Fibroblast of peridontal ligament (primary cell): ENCODE results near the gene PTPRO.

ENCODE experiments used
- DNase-seq: peaks from one replicate; pipeline ENCODE4 v3.0.0-alpha.2; 2010; ENCODE audit errors: extremely low read depth

PTPRO gene

GRCh38 chr12:15446807-15447206 is 124.5 kb downstream of the PTPRO start:
- no peak for DNase-seq

- no peak for DNase-seq
Observed at GRCh38 chr12:15453613-15454012, 131.3 kb downstream of the PTPRO start.

GRCh38 chr12:15458008-15458407 is 135.7 kb downstream of the PTPRO start:
- DNase-seq, result no peak

DNA sequence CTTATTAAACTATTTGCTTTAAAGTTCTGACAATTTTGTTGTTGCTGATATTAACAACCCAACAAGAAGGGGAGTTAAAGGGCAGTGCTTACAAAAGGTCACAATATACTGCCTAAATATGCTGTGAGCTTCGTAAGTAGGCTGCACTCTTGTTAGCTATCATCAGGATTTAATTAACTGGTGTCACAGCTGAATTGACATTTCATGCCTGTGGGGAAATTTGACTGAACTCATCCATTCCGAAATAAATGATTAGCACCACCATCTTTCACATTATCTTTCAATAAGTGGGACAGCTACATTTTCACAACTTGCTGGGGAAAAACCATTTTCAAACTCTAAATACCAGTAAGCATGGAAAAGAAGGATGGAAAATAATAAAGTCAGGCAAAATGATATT is 146.6 kb downstream of the PTPRO start:
- DNase-seq, result no peak

GRCh38 chr12:15469356-15469755 is 147.0 kb downstream of the PTPRO start:
- no peak for DNase-seq

GRCh38 chr12:15472036-15472435 is 149.7 kb downstream of the PTPRO start:
- DNase-seq, result no peak

- no peak for DNase-seq
Observed at GRCh38 chr12:15474766-15475165, 152.5 kb downstream of the PTPRO start.

- DNase-seq, result no peak
Observed at GRCh38 chr12:15477761-15478160, 155.5 kb downstream of the PTPRO start.

DNA sequence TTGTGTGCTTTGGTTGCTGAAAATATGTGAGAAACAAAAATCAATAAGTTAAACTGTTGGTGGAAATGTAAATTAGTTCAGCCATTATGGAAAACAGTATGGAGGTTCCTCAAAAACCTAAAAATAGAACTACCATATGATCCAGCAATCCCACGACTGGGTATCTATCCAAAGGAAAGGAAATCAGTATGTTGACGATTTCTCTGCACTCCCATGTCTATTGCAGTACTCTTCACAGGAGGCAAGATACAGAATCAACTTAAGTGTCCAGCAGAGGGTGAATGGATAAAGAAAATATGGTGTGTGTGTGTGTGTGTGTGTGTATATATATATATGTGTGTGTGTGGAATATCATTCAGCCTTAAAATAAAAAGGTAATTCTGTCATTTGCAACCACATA is 159.5 kb downstream of the PTPRO start:
- no peak for DNase-seq

GRCh38 chr12:15485466-15485865 is 163.2 kb downstream of the PTPRO start:
- DNase-seq, result no peak

- DNase-seq, result no peak
Observed at GRCh38 chr12:15486859-15487258, 164.6 kb downstream of the PTPRO start.

- no peak for DNase-seq
Observed at GRCh38 chr12:15488481-15488880, 166.2 kb downstream of the PTPRO start.

GRCh38 chr12:15494329-15495046 is 172.2 kb downstream of the PTPRO start:
- no peak for DNase-seq

GRCh38 chr12:15495746-15496145 is 173.4 kb downstream of the PTPRO start:
- no peak for DNase-seq

- no peak for DNase-seq
Observed at GRCh38 chr12:15496738-15497137, 174.4 kb downstream of the PTPRO start.

DNA sequence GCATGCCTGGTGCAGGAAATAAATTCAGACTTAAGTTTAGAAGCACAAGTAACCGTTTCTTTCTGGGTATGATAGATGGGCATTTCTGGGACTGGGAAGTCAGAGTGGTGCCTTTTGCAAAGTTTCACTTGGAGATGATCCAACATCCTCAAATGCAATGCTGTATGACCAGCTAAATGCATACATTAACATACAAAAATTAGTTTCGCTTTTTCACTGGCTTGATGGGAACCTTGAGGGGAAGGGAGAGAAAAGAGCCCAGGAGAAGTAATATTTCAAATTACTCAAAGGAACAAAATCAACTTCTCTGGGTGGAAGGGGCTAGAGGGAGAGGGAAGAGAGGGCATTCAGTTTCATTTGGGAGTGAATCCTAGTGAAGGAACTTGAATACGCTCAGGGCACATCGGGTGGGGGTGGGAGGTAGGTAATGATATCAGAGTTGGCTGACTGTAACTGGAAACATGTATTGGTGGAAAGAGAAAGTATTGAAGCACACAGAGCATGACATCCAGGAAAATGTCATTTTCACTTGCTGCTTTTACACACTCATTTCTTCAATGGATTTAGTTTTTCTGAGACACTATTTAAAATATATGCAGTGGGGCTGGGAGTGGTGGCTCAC is 175.5 kb downstream of the PTPRO start:
- no peak for DNase-seq

- DNase-seq, result no peak
Observed at GRCh38 chr12:15502211-15502610, 179.9 kb downstream of the PTPRO start.

DNA sequence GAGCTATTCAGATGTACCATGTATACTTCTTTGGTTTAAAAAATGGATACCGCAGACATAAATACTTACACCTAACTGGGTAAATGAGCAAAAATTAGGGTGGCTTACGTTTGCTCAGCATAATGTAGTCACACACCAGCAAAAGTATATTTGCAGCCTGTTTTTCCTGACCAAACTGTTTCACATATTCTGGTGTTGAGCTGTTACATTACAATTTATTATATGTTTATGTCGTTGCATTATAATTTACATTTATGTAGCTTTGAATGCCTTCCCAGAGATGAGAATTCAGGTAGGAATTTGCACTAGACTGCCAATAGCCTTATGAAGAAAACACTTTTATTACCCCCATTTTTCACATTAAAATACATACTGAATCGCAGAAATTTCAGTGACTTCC is 183.3 kb downstream of the PTPRO start:
- no peak for DNase-seq

- DNase-seq, result no peak
Observed at GRCh38 chr12:15515010-15515409, 192.7 kb downstream of the PTPRO start.

DNA sequence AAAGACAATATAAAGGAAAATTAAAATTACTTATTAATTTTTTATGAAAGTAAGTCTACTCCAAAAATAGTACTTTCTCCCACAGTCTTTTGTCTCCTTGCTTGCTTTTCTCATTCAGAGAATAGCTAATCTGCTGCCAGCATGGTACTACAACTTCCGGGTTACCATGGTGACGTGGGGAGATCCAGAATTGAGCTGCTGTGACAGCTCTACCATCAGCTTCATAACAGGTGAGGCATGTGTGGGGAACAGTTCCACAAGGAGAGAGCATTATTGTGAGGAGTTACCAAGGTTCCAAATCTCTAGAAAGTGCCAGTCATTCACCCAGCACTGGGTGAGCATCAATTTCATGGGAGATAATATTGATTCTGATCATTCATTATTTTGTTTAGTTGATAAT is 197.8 kb downstream of the PTPRO start:
- no peak for DNase-seq

- no peak for DNase-seq
Observed at GRCh38 chr12:15520844-15521243, 198.5 kb downstream of the PTPRO start.

- peak; percentile 66 for DNase-seq
Observed at GRCh38 chr12:15522574-15523187, 200.4 kb downstream of the PTPRO start.

- DNase-seq, result no peak
Observed at GRCh38 chr12:15525441-15525840, 203.1 kb downstream of the PTPRO start.
